GM18505 (cell line): ENCODE data around the gene HS3ST4.

Source experiments
- ATAC-seq: cut with Tn5 transposase; IDR thresholded peaks from one replicate; pipeline ENCODE4 v1.9.1; 2021; ENCODE audit not compliant: unreplicated experiment
- POLR2A ChIP-seq: IDR thresholded peaks from 4 replicates; pipeline ENCODE4 v1.6.1; 2011; ENCODE audit warnings: borderline replicate concordance; ENCODE audit not compliant: insufficient read depth, insufficient read length; ENCODE audit errors: extremely low read depth

HS3ST4 gene

GRCh38 chr16:25867041-25867440 lies 175.3 kb downstream of the HS3ST4 start:
- no peak for ATAC-seq
- TF ChIP-seq POLR2A: no peak

GRCh38 chr16:25868106-25868505 lies 176.3 kb downstream of the HS3ST4 start:
- no peak for ATAC-seq
- no peak for TF ChIP-seq POLR2A

GRCh38 chr16:25868706-25869370 lies 177.1 kb downstream of the HS3ST4 start:
- no peak for TF ChIP-seq POLR2A
- no peak for ATAC-seq

GRCh38 chr16:25872369-25873070 lies 180.8 kb downstream of the HS3ST4 start:
- TF ChIP-seq POLR2A: no peak
- no peak for ATAC-seq

GRCh38 chr16:25874196-25874595 lies 182.4 kb downstream of the HS3ST4 start:
- no peak for ATAC-seq
- TF ChIP-seq POLR2A: no peak

- no peak for TF ChIP-seq POLR2A
- no peak for ATAC-seq
Measured at GRCh38 chr16:25875956-25876598, 184.3 kb downstream of the HS3ST4 start.

GRCh38 chr16:25877103-25877502 lies 185.3 kb downstream of the HS3ST4 start:
- no peak for TF ChIP-seq POLR2A
- no peak for ATAC-seq

- no peak for ATAC-seq
- no peak for TF ChIP-seq POLR2A
Measured at GRCh38 chr16:25886598-25886997, 194.8 kb downstream of the HS3ST4 start.

GRCh38 chr16:25888868-25889267 lies 197.1 kb downstream of the HS3ST4 start:
- TF ChIP-seq POLR2A: no peak
- ATAC-seq: no peak

- ATAC-seq: no peak
- TF ChIP-seq POLR2A: no peak
Measured at GRCh38 chr16:25893332-25893731, 201.6 kb downstream of the HS3ST4 start.

GRCh38 chr16:25894093-25894492 lies 202.3 kb downstream of the HS3ST4 start:
- no peak for ATAC-seq
- no peak for TF ChIP-seq POLR2A

GRCh38 chr16:25895380-25895779 lies 203.6 kb downstream of the HS3ST4 start:
- TF ChIP-seq POLR2A: no peak
- no peak for ATAC-seq

GRCh38 chr16:25896411-25896810 lies 204.7 kb downstream of the HS3ST4 start:
- ATAC-seq: no peak
- no peak for TF ChIP-seq POLR2A

GRCh38 chr16:25897702-25898101 lies 205.9 kb downstream of the HS3ST4 start:
- no peak for TF ChIP-seq POLR2A
- ATAC-seq: no peak
